OCI-LY3 (cell line): ENCODE results near the gene BRD8.

ENCODE experiments used
- H2AFZ ChIP-seq: fragments of 200-600, 300-600 bp; shearing (Covaris generic); 2 replicates; pipeline ENCODE4 v1.6.0; 2014; ENCODE audit warnings: antibody characterized with exemption, low read depth, low read length
- H3K27ac ChIP-seq: fragments of 200-600, 300-600 bp; sonication (generic); 2 replicates; pipeline ENCODE4 v1.5.1; 2014; ENCODE audit warnings: mild to moderate bottlenecking, low read length, moderate library complexity, mixed read lengths
- H3K27me3 ChIP-seq: fragments of 200-600, 300-600 bp; sonication (generic); 2 replicates; pipeline ENCODE4 v1.6.1; 2014; ENCODE audit warnings: low read depth, low read length, mixed read lengths
- H3K36me3 ChIP-seq: fragments of 200-600, 300-600 bp; sonication (generic); replicated peaks from 2 replicates; pipeline ENCODE3; 2014; ENCODE audit warnings: low read depth, low read length, mixed read lengths
- H3K4me1 ChIP-seq: fragments of 300-600, 200-600 bp; sonication (generic); 2 replicates; pipeline ENCODE4 v1.6.1; 2014; ENCODE audit warnings: low read length, mixed read lengths
- H3K4me2 ChIP-seq: fragments of 200-600, 300-600 bp; sonication (generic); 2 replicates; pipeline ENCODE4 v1.6.1; 2014; ENCODE audit warnings: low read length, mixed read lengths
- H3K4me3 ChIP-seq: fragments of 300-600, 200-600 bp; sonication (generic); 2 replicates; pipeline ENCODE4 v1.5.1; 2014; ENCODE audit warnings: antibody characterized with exemption, mild to moderate bottlenecking, low read length, moderate library complexity
- H3K79me2 ChIP-seq: fragments of 300-600, 200-600 bp; shearing (Covaris generic); 2 replicates; pipeline ENCODE4 v1.6.1; 2014; ENCODE audit warnings: mild to moderate bottlenecking, low read length, mixed read lengths
- H3K9ac ChIP-seq: fragments of 300-600, 200-600 bp; shearing (Covaris generic); 2 replicates; pipeline ENCODE4 v1.6.0; 2014; ENCODE audit warnings: mild to moderate bottlenecking, low read length, moderate library complexity
- H3K9me3 ChIP-seq: fragments of 200-600, 300-600 bp; shearing (Covaris generic); 2 replicates; pipeline ENCODE4 v1.6.1; 2014; ENCODE audit warnings: low read length, mixed read lengths; ENCODE audit not compliant: insufficient read depth
- H4K20me1 ChIP-seq: fragments of 200-600, 300-600 bp; sonication (generic); 2 replicates; pipeline ENCODE4 v1.6.1; 2016; ENCODE audit warnings: low read length, mixed read lengths; ENCODE audit not compliant: insufficient read depth
- CTCF ChIP-seq: fragments of 200-600, 300-600 bp; sonication (generic); IDR thresholded peaks from 2 replicates; pipeline ENCODE4 v1.5.1; 2014; ENCODE audit warnings: antibody characterized with exemption, low read length, low read depth
- EZH2phosphoT487 ChIP-seq: fragments of 200-600 bp; shearing (Covaris generic); IDR thresholded peaks from 2 replicates; pipeline ENCODE4 v1.6.1; 2018; ENCODE audit warnings: antibody characterized with exemption, mixed run types, low read depth

BRD8 gene

GRCh38 chr5:138170299-138170698 lies 8.1 kb downstream of the BRD8 start:
- H3K4me2 ChIP-seq = no peak overlapping the region
- no peak overlapping the region for H2AFZ ChIP-seq
- peaks cover 32% of the 10 kb centered on the region for H3K36me3 ChIP-seq
- no peaks in the 10 kb centered on the region for H3K4me1 ChIP-seq
- H3K27me3 ChIP-seq = no peaks in the 10 kb centered on the region
- H3K9me3 ChIP-seq = no peaks in the 10 kb centered on the region
- H3K79me2 ChIP-seq = no peaks in the 10 kb centered on the region
- no peaks in the 10 kb centered on the region for H4K20me1 ChIP-seq
- H3K4me3 ChIP-seq = no peak overlapping the region
- no peak overlapping the region for H3K9ac ChIP-seq
- H3K27ac ChIP-seq = no peak overlapping the region
- no peak for TF ChIP-seq EZH2phosphoT487
- TF ChIP-seq CTCF = no peak

- Histone ChIP-seq H3K4me1 (no peaks in the 10 kb centered on the region), H3K27ac (no peak overlapping the region), H3K4me2 (no peak overlapping the region), H3K36me3 (peaks cover 40% of the 10 kb centered on the region), H4K20me1 (no peaks in the 10 kb centered on the region), H3K9ac (no peak overlapping the region), H3K4me3 (no peak overlapping the region), H2AFZ (no peak overlapping the region), H3K79me2 (no peaks in the 10 kb centered on the region), H3K9me3 (no peaks in the 10 kb centered on the region), H3K27me3 (no peaks in the 10 kb centered on the region)
- TF ChIP-seq EZH2phosphoT487 (no peak), CTCF (no peak)
These were observed 9.3 kb downstream of the BRD8 start for GRCh38 chr5:138169124-138169523.

GRCh38 chr5:138163721-138164120 lies 14.7 kb downstream of the BRD8 start:
- no peaks in the 10 kb centered on the region for H4K20me1 ChIP-seq
- no peak overlapping the region for H3K9ac ChIP-seq
- no peaks in the 10 kb centered on the region for H3K4me1 ChIP-seq
- no peak overlapping the region for H3K4me3 ChIP-seq
- no peak for TF ChIP-seq CTCF
- no peak for TF ChIP-seq EZH2phosphoT487
- no peaks in the 10 kb centered on the region for H3K9me3 ChIP-seq
- no peak overlapping the region for H3K4me2 ChIP-seq
- no peaks in the 10 kb centered on the region for H3K27me3 ChIP-seq
- H3K36me3 ChIP-seq = peaks cover 45% of the 10 kb centered on the region
- no peak overlapping the region for H2AFZ ChIP-seq
- no peaks in the 10 kb centered on the region for H3K79me2 ChIP-seq
- H3K27ac ChIP-seq = no peak overlapping the region

- H3K36me3 ChIP-seq = peaks cover 35% of the 10 kb centered on the region
These were observed 17.7 kb downstream of the BRD8 start for GRCh38 chr5:138160706-138161105.

More at GRCh38 chr5:138160706-138161105, 17.7 kb downstream of the BRD8 start:
- no peak overlapping the region for H3K4me2 ChIP-seq
- no peak overlapping the region for H3K9ac ChIP-seq
- no peak overlapping the region for H3K27ac ChIP-seq
- no peak overlapping the region for H2AFZ ChIP-seq
- H3K4me1 ChIP-seq = no peaks in the 10 kb centered on the region
- H3K79me2 ChIP-seq = no peaks in the 10 kb centered on the region
- no peaks in the 10 kb centered on the region for H3K27me3 ChIP-seq
- no peaks in the 10 kb centered on the region for H3K9me3 ChIP-seq
- H4K20me1 ChIP-seq = no peaks in the 10 kb centered on the region
- TF ChIP-seq EZH2phosphoT487 = no peak
- TF ChIP-seq CTCF = no peak
- H3K4me3 ChIP-seq = no peak overlapping the region
